ENCODE measurements around the gene GEMIN2. TPM values are rescaled to one million over a fixed set of nuclear protein-coding genes. Genes with fewer than 3 reads are reported as not detected.
"Not testable (repeated sequence)": the region's sequence is repeated elsewhere in the genome, so short reads cannot be mapped to it uniquely, and the experiment has no call there.

GEMIN2 gene
- 10 to 100 TPM in 10 of 12 donors, not detected in 2; 12.4 to 23.5 (median 20.2) TPM for polyA plus RNA-seq (ENCODE audit: insufficient read length in 12 of 12)
- long read RNA-seq, donor 1, partial matches to known transcripts, result 0 of 7 reads
- long read RNA-seq, donor 1, other reads (novel, unspliced or antisense), result 0 of 7 reads
- long read RNA-seq, donor 2, partial matches to known transcripts, result 0 of 6 reads
- long read RNA-seq, donor 2, other reads (novel, unspliced or antisense), result 0 of 6 reads
- long read RNA-seq, donor 3, partial matches to known transcripts, result 0 of 6 reads
- long read RNA-seq, donor 3, other reads (novel, unspliced or antisense), result 0 of 6 reads
- long read RNA-seq, donor 4, partial matches to known transcripts, result 7 of 10 reads
- long read RNA-seq, donor 4, other reads (novel, unspliced or antisense), result 0 of 10 reads
- long read RNA-seq, donor 5, transcript GEMIN2-203 (9 exons, 801 nt), result minor isoform, 5 of 13 reads
- long read RNA-seq, donor 5, transcript GEMIN2-202 (10 exons, 1,420 nt), result major isoform, 6 of 13 reads
- long read RNA-seq, donor 5, partial matches to known transcripts, result 0 of 13 reads
- long read RNA-seq, donor 5, other reads (novel, unspliced or antisense), result 0 of 13 reads
- long read RNA-seq, donor 6, transcript GEMIN2-202 (10 exons, 1,420 nt), result major isoform, 7 of 9 reads
- long read RNA-seq, donor 6, partial matches to known transcripts, result 0 of 9 reads
- long read RNA-seq, donor 6, other reads (novel, unspliced or antisense), result 0 of 9 reads
- long read RNA-seq, donor 7, partial matches to known transcripts, result 0 of 5 reads
- long read RNA-seq, donor 7, other reads (novel, unspliced or antisense), result 0 of 5 reads
- long read RNA-seq, donor 8, transcript GEMIN2-202 (10 exons, 1,420 nt), result major isoform, 7 of 10 reads
- long read RNA-seq, donor 8, partial matches to known transcripts, result 0 of 10 reads
- long read RNA-seq, donor 8, other reads (novel, unspliced or antisense), result 0 of 10 reads
- long read RNA-seq, donor 9, partial matches to known transcripts, result 0 of 3 reads
- long read RNA-seq, donor 9, other reads (novel, unspliced or antisense), result 0 of 3 reads
- long read RNA-seq, donor 10, transcript GEMIN2-202 (10 exons, 1,420 nt), result major isoform, 6 of 10 reads
- long read RNA-seq, donor 10, partial matches to known transcripts, result 0 of 10 reads
- long read RNA-seq, donor 10, other reads (novel, unspliced or antisense), result 0 of 10 reads
- long read RNA-seq, donor 11, transcript GEMIN2-202 (10 exons, 1,420 nt), result major isoform, 6 of 18 reads
- long read RNA-seq, donor 11, partial matches to known transcripts, result 0 of 18 reads
- long read RNA-seq, donor 11, other reads (novel, unspliced or antisense), result 6 of 18 reads

GRCh38 chr14:39114073-39114838, at the start of gene GEMIN2:
GEMIN2 (plus strand) TSS chr14:39114323; CDS start chr14:39114339, 16 bp downstream.
- DNase-seq, result peak; percentile 95

- DNase-seq, result not testable (repeated sequence)
Observed at GRCh38 chr14:39069169-39069805, 44.8 kb upstream of the GEMIN2 start.

GRCh38 chr14:39069923-39070322, 44.2 kb upstream of the GEMIN2 start:
- DNase-seq, result no peak

GRCh38 chr14:39071096-39071495, 43.0 kb upstream of the GEMIN2 start:
- DNase-seq, result no peak

- no peak for DNase-seq
Observed at GRCh38 chr14:39080886-39081285, 33.2 kb upstream of the GEMIN2 start.

- no peak for DNase-seq
Observed at GRCh38 chr14:39083127-39083526, 31.0 kb upstream of the GEMIN2 start.

- no peak for DNase-seq
Observed at GRCh38 chr14:39085933-39086332, 28.2 kb upstream of the GEMIN2 start.

- no peak for DNase-seq
Observed at GRCh38 chr14:39087493-39087892, 26.6 kb upstream of the GEMIN2 start.

GRCh38 chr14:39090548-39091111, 23.5 kb upstream of the GEMIN2 start:
- DNase-seq, result no peak

GRCh38 chr14:39091716-39092115, 22.4 kb upstream of the GEMIN2 start:
- no peak for DNase-seq

- DNase-seq, result no peak
Observed at GRCh38 chr14:39094515-39094914, 19.6 kb upstream of the GEMIN2 start.

- DNase-seq, result no peak
Observed at GRCh38 chr14:39097159-39097558, 17.0 kb upstream of the GEMIN2 start.

- not testable (repeated sequence) for DNase-seq
Observed at GRCh38 chr14:39099215-39099614, 14.9 kb upstream of the GEMIN2 start.

- DNase-seq, result no peak
Observed at GRCh38 chr14:39099748-39100147, 14.4 kb upstream of the GEMIN2 start.

GRCh38 chr14:39102265-39102968, 11.7 kb upstream of the GEMIN2 start:
- DNase-seq, result peak; percentile 64

- peak; percentile 91 for DNase-seq
Observed at GRCh38 chr14:39102969-39103957, 10.9 kb upstream of the GEMIN2 start, which contains the start of gene SEC23A. SEC23A (minus strand) TSS chr14:39103235; CDS start chr14:39096118, 7,117 bp downstream.

GRCh38 chr14:39104078-39104801, 9.9 kb upstream of the GEMIN2 start:
- not testable (repeated sequence) for DNase-seq

Measured in muscle of arm (tissue), 14 donors.